HG03064 (cell line): ENCODE results near the gene C1orf146.
"Not testable (repeated sequence)": the region's sequence is repeated elsewhere in the genome, so short reads cannot be mapped to it uniquely, and the experiment has no call there.

ENCODE experiments used
- ATAC-seq: cut with Tn5 transposase; IDR thresholded peaks from one replicate; pipeline ENCODE4 v1.9.1; 2021; ENCODE audit warnings: low read depth; ENCODE audit not compliant: unreplicated experiment

C1orf146 gene

GRCh38 chr1:92273039-92273438 is 55.3 kb downstream of the C1orf146 start:
- no peak for ATAC-seq

GRCh38 chr1:92274939-92275338 is 57.2 kb downstream of the C1orf146 start:
- no peak for ATAC-seq

DNA sequence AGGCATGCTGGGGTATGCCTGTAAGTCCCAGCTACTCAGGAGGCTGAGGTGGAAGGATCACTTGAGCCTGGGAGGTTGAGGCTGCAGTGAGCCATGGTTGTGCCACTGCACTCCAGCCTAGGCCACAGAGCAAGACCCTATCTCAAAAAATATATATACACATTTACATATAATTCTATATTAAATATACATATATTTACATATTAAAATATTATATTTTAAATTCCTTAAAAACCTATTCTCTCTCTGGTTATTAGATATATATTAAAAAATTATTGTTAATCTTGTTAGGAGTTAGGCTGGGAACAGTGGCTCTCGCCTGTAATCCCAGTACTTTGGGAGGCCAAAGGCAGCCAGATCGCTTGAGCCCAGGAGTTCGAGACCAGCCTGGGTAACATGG is 58.4 kb downstream of the C1orf146 start:
- ATAC-seq: no peak

DNA sequence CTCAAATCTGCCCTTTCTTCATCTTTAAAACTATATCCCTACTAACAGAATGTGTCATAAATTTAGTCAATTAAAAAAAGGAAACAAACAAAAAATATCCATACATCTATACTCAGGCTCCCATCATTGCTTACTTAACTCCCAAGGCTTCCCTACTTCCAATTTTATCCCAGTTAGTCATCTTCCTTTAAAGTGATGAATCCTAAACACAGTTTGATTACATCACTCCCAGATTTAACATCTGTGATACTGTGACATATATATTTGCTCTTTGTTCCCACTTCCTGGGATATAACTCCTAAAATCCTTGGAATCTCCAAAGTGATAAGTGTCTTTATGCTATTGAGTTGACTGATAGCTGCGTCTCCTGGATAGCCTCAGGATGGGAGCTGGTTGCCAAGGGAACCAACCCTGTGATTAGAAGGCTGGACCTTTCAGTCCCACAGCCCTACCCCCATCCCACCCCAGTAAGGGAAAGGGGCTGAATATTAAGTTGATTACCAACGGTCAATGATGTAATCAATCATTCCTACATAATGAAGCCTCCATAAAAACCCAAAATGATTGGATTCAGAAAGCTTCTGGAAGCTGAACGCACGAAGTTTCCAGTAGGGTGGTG is 59.5 kb downstream of the C1orf146 start:
- ATAC-seq: no peak

- ATAC-seq: not testable (repeated sequence)
Measured at GRCh38 chr1:92279781-92280180, 62.1 kb downstream of the C1orf146 start.

- not testable (repeated sequence) for ATAC-seq
Measured at GRCh38 chr1:92281411-92281810, 63.7 kb downstream of the C1orf146 start.

DNA sequence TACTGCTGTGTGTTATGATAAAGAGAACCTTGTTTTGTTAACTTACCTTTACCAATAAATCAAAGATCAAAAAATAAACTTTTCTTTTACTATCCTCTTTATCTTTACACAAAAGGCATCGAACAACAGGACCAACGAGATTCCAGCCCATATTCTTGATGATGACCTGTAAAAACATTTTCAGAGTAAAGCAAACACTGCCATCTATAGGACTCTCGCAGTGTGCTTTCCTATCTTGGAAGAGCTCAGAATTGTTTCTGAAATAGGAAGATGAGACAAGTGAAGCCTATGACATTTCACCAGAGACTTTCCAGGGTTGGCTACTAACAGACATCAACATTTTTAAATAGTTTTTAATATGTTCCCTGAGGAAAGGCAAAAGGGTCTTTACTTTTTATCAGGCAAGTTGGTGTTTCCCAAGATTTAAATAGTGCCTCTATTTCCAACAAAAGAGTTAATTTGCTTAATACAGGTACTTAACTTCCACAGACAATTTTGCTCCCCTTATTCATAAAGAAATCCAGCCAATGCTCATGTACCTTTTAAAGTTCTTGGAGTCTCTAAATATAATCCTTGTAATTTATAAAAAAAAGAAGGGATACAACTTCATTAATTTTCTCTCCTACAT is 73.8 kb downstream of the C1orf146 start:
- no peak for ATAC-seq
